Neutrophil (primary cell): ENCODE results near the gene FRY.

Experiments used
- H3K27ac ChIP-seq: fragments of 200-600 bp; sonication (generic); 2 replicates; pipeline ENCODE4 v1.5.1; 2016; ENCODE audit warnings: mild to moderate bottlenecking, moderate library complexity
- H3K27me3 ChIP-seq: fragments of 200-600 bp; sonication (generic); 2 replicates; pipeline ENCODE4 v1.6.0; 2016; ENCODE audit warnings: mild to moderate bottlenecking
- H3K36me3 ChIP-seq: fragments of 200-600 bp; sonication (generic); 2 replicates; pipeline ENCODE4 v1.5.1; 2017
- H3K4me1 ChIP-seq, 2 experiments: fragments of 200-600 bp in 1 of 2; sonication (generic) in 1 of 2; 1 replicate in 1 of 2; 2 replicates in 1 of 2; pipeline versions ENCODE4 v1.5.1 to v1.6.1; 2013 to 2016; ENCODE audit warnings: low read depth in 1 of 2, low read length in 1 of 2, mild to moderate bottlenecking in 1 of 2, moderate library complexity in 1 of 2; ENCODE audit not compliant: control insufficient read depth in 1 of 2, insufficient read depth in 1 of 2
- H3K4me3 ChIP-seq, 2 experiments: fragments of 200-600 bp in 1 of 2; sonication (generic) in 1 of 2; 1 replicate in 1 of 2; 2 replicates in 1 of 2; pipeline ENCODE4 v1.5.1; 2013 to 2016; ENCODE audit warnings: low read depth in 1 of 2, low read length in 1 of 2, mild to moderate bottlenecking in 1 of 2, moderate library complexity in 1 of 2
- H3K9me3 ChIP-seq: fragments of 200-600 bp; sonication (generic); 2 replicates; pipeline ENCODE4 v1.5.1; 2016
- CTCF ChIP-seq: fragments of 200-600 bp; sonication (generic); IDR thresholded peaks from 2 replicates; pipeline ENCODE4 v1.5.1; 2016; ENCODE audit warnings: antibody characterized with exemption

The FRY gene

GRCh38 chr13:32232263-32232662 is 200.7 kb downstream of the FRY start:
- Histone ChIP-seq H3K36me3 (peaks cover 100% of the 10 kb centered on the region), H3K27ac (no peak overlapping the region), H3K4me1 (no peaks in the 10 kb centered on the region), H3K4me3 (no peak overlapping the region), H3K9me3 (peaks cover under 1% of the 10 kb centered on the region), H3K27me3 (no peaks in the 10 kb centered on the region)
- TF ChIP-seq CTCF = no peak

- TF ChIP-seq CTCF = no peak
- Histone ChIP-seq H3K27me3 (no peaks in the 10 kb centered on the region), H3K9me3 (peaks cover 6% of the 10 kb centered on the region), H3K4me1 (no peaks in the 10 kb centered on the region), H3K27ac (no peak overlapping the region), H3K4me3 (no peak overlapping the region), H3K36me3 (peaks cover 100% of the 10 kb centered on the region)
Observed at GRCh38 chr13:32233062-32233461, 201.5 kb downstream of the FRY start.

- Histone ChIP-seq H3K4me1 (no peaks in the 10 kb centered on the region), H3K9me3 (peaks cover 6% of the 10 kb centered on the region), H3K36me3 (peaks cover 100% of the 10 kb centered on the region), H3K4me3 (no peak overlapping the region), H3K27ac (no peak overlapping the region), H3K27me3 (no peaks in the 10 kb centered on the region)
- TF ChIP-seq CTCF = no peak
Observed at GRCh38 chr13:32234914-32235313, 203.3 kb downstream of the FRY start.

GRCh38 chr13:32237681-32238080 is 206.1 kb downstream of the FRY start:
- Histone ChIP-seq H3K9me3 (peaks cover 6% of the 10 kb centered on the region), H3K27ac (no peak overlapping the region), H3K4me3 (no peak overlapping the region), H3K4me1 (peaks cover 9% of the 10 kb centered on the region in 2 experiments), H3K27me3 (no peaks in the 10 kb centered on the region), H3K36me3 (peaks cover 100% of the 10 kb centered on the region)
- TF ChIP-seq CTCF = no peak

GRCh38 chr13:32243695-32244094 is 212.1 kb downstream of the FRY start:
- Histone ChIP-seq H3K27ac (no peak overlapping the region), H3K4me1 (peaks cover 12 to 17% of the 10 kb centered on the region in 2 experiments), H3K36me3 (peaks cover 100% of the 10 kb centered on the region), H3K4me3 (no peak overlapping the region), H3K9me3 (no peaks in the 10 kb centered on the region), H3K27me3 (no peaks in the 10 kb centered on the region)
- TF ChIP-seq CTCF = no peak

- Histone ChIP-seq H3K36me3 (peaks cover 100% of the 10 kb centered on the region), H3K27ac (no peak overlapping the region), H3K4me3 (no peak overlapping the region), H3K27me3 (no peaks in the 10 kb centered on the region), H3K4me1 (peaks cover 16 to 20% of the 10 kb centered on the region in 2 experiments), H3K9me3 (no peaks in the 10 kb centered on the region)
- no peak for TF ChIP-seq CTCF
Observed at GRCh38 chr13:32245555-32245954, 214.0 kb downstream of the FRY start.
